ENCODE data around the gene NELFB. TPM values are rescaled to one million over a fixed set of nuclear protein-coding genes. Genes with fewer than 3 reads are reported as not detected.

Gene NELFB
- polyA plus RNA-seq, 1 experiment, result 51.9 TPM

DNA sequence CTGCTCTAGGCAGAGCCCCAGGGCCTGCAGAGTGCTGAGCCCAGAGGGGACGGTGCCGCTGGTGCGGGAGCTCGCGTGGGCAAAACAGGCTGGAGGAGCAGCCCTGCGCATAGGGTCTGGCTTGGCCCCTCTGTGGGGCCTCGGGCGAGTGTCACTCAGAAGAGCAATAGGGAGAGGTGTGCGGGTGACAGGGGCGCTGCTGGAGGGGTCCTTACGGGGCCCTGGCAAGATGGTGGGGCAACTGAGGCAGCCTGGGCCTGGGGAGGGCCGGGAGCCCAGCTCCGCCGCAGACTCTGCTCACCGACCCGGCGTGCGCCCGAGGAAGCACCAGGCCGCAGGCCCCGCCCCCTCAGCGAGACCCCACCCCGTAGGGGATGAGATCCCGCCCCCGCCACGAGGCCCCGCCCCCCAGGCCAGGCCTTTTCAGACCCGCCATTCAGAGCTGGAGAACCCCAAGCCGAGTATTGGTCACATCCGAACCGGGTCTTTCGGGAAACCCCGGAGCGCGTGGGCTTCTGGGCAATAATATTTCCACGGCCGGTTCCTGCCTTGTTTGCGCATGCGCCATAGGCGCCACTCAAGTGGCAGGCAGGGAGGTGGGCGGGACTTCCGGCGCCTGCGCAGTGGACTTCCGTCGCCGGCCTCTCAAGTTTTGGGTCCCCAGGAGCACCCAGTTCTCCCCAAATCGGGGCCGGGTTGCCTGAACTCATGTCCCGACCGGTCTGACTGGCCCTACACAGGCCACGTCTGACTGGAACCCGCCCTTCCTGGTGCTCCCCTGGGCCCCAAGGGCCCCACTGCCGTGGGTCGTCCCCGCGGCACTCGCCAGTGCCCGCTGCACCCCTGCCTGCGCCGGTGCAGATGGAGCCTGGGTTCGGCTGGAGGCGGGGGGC lies 31.8 kb upstream of the NELFB start:
- POLR2A ChIA-PET, result interaction anchor here (0.6 to 0.8 kb wide), 5 partner anchors 21 to 223 kb away, joined by 3 to 7 read pairs (median 4); no protein-coding TSS in a partner anchor
- TF ChIP-seq, protein P1, sequence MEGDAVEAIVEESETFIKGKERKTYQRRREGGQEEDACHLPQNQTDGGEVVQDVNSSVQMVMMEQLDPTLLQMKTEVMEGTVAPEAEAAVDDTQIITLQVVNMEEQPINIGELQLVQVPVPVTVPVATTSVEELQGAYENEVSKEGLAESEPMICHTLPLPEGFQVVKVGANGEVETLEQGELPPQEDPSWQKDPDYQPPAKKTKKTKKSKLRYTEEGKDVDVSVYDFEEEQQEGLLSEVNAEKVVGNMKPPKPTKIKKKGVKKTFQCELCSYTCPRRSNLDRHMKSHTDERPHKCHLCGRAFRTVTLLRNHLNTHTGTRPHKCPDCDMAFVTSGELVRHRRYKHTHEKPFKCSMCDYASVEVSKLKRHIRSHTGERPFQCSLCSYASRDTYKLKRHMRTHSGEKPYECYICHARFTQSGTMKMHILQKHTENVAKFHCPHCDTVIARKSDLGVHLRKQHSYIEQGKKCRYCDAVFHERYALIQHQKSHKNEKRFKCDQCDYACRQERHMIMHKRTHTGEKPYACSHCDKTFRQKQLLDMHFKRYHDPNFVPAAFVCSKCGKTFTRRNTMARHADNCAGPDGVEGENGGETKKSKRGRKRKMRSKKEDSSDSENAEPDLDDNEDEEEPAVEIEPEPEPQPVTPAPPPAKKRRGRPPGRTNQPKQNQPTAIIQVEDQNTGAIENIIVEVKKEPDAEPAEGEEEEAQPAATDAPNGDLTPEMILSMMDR (IDR thresholded peaks at IDR 0.05; ENCODE audit: insufficient read depth, low read depth, low read length), result no peak
- DNase-seq (ENCODE audit: low read depth), result peak; percentile 93
- no peaks in the 10 kb centered on the region; the same call in 1 of the 2 replicates for H3K36me3 ChIP-seq (ENCODE audit: control insufficient read depth, insufficient read depth, low read length)
- CTCF ChIA-PET, result interaction anchor here (0.5 to 5.6 kb wide), 8 partner anchors 9 to 275 kb away, joined by 3 to 36 read pairs (median 3); partner anchors contain the start of gene NPDC1
- no peaks in the 10 kb centered on the region for H3K27me3 ChIP-seq (ENCODE audit: control insufficient read depth, insufficient read depth, low read length)
- H3K4me3 ChIP-seq (ENCODE audit: low read depth, low read length), result peak overlapping the region; percentile 86

DNA sequence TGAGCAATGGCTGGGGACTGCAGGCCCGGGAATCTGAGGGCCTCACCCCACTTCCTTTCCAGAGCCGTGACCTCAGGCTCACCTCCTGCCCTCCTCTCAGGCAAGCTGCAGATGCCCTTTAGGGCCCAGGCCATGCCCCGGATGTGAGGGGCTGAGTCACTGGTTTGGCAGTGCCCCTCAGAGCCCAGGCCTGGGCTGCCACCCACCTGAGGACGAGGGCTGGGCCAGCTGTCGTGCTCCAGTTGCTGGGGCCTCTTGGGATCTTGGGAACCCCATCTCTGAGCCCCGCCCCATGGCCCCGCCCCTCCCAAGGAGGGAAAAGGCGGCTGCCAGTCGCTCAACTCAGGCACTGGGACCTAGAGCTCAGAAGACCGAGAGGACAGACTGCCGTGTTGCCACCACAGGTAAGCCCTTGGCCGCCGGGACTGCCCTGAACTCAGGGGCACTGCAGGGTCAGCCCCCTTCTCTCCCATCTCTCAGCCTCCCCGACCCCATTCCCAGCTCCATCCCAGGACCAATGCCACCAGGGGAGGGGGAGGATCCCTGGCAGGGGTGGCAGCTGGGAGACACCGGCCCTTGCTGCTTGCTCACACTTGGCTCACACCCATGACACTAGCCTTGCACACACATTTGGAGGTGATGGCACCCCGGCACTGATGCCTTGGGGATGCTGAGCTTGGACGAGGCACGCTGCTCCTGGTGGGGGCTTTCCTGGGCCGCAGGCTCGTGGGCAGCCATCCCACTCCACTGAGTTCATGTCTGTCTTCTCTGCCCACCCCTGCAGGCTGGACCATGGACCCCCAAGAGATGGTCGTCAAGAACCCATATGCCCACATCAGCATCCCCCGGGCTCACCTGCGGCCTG lies 30.1 kb upstream of the NELFB start, which contains the start of gene CYSRT1:
Gene CYSRT1, plus strand, starts transcription at position 345 of the 865 bp plus-strand sequence. Its CDS starts 448 bp downstream, at position 793.
- Histone ChIP-seq H3K36me3 (ENCODE audit: control insufficient read depth, insufficient read depth, low read length) (no peaks in the 10 kb centered on the region; the same call in 1 of the 2 replicates), H3K4me3 (ENCODE audit: low read depth, low read length) (peak within 1 kb of the TSS; percentile 86), H3K27me3 (ENCODE audit: control insufficient read depth, insufficient read depth, low read length) (no peaks in the 10 kb centered on the region)
- TF ChIP-seq, protein P1 (IDR thresholded peaks at IDR 0.05; ENCODE audit: insufficient read depth, low read depth, low read length), result no peak
- ChIA-PET CTCF (interaction anchor here (0.8 to 5.6 kb wide), 6 partner anchors 12 to 277 kb away, joined by 3 to 36 read pairs (median 6); partner anchors contain the start of genes ABCA2 and NPDC1), POLR2A (no interaction called here)
- DNase-seq (ENCODE audit: low read depth), result no peak

DNA sequence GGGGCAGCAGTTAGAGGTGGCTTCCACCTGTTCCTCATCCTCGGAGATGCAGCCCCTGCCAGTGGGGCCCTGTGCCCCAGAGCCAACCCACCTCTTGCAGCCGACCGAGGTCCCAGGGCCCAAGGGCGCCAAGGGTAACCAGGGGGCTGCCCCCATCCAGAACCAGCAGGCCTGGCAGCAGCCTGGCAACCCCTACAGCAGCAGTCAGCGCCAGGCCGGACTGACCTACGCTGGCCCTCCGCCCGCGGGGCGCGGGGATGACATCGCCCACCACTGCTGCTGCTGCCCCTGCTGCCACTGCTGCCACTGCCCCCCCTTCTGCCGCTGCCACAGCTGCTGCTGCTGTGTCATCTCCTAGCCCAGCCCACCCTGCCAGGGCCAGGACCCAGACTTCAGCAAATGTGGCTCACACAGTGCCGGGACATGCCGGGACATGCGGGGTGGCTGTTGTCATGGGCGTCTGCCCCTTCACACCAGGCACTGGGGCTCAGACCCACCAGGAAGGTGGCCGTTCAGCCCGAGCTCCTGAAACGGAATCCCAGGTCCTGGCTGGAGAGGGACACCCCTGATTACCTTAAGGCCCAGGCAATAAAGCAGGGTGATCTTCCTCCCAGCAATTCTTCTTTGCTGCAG lies 29.3 kb upstream of the NELFB start:
- TF ChIP-seq, protein P1 (IDR thresholded peaks at IDR 0.05; ENCODE audit: insufficient read depth, low read depth, low read length), result no peak
- POLR2A ChIA-PET, result no interaction called here

DNA sequence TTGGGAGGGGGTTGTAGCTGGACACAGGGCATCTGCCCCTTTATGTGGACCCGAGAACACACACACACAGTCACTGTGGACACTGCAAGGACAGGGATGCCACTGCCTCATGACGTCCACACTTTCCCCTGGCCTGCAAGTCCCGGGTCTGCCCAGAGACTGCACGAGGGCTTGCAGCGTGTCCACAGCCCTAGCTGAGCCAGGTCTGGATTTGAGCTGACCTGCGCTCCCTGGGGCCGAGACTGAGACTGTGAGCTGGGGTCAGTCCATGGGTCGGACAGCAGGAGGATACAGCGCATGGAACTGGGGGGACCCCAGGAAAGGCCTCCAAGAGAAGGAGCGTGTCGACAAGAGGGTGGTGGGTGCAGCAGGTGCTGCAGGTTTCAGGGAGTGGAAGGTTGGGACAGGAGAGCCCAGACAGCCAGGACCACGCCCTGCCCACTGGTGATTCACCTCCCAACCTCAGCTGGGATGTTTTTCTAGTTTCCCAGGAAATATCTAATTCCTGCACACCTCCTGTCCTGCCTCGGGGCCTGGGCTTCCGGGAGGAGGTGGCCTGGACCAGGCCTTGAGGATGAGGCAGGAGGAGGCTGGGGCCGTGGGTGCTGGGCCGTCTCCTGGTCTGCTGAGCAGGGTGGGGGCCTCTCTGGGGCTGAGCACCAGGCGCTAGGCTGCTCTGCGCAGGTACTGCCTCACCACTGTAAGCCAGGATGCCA lies 28.6 kb upstream of the NELFB start:
- H3K36me3 ChIP-seq (ENCODE audit: control insufficient read depth, insufficient read depth, low read length), result no peaks in the 10 kb centered on the region; the same call in 1 of the 2 replicates
- ChIA-PET CTCF (interaction anchor here (0.9 to 4.2 kb wide), 20 partner anchors 11 to 278 kb away, joined by 3 to 37 read pairs (median 6); partner anchors contain the start of genes ABCA2, DPP7, NPDC1 and SSNA1), POLR2A (interaction anchor here (0.7 kb wide), 1 partner anchor 29 kb away, joined by 3 read pairs; no protein-coding TSS in a partner anchor)
- DNase-seq (ENCODE audit: low read depth), result no peak
- H3K27me3 ChIP-seq (ENCODE audit: control insufficient read depth, insufficient read depth, low read length), result no peaks in the 10 kb centered on the region
- TF ChIP-seq, protein P1 (IDR thresholded peaks at IDR 0.05; ENCODE audit: insufficient read depth, low read depth, low read length), result no peak
- H3K4me3 ChIP-seq (ENCODE audit: low read depth, low read length), result no peak overlapping the region

More for the DNA sequence above, 29.3 kb upstream of the NELFB start:
- CTCF ChIA-PET, result interaction anchor here (0.9 to 5.6 kb wide), 15 partner anchors 11 to 278 kb away, joined by 3 to 37 read pairs (median 11); partner anchors contain the start of genes ABCA2, DPP7, NPDC1 and SSNA1
- H3K36me3 ChIP-seq (ENCODE audit: control insufficient read depth, insufficient read depth, low read length), result no peaks in the 10 kb centered on the region; the same call in 1 of the 2 replicates
- H3K27me3 ChIP-seq (ENCODE audit: control insufficient read depth, insufficient read depth, low read length), result no peaks in the 10 kb centered on the region
- H3K4me3 ChIP-seq (ENCODE audit: low read depth, low read length), result no peak overlapping the region
- no peak for DNase-seq (ENCODE audit: low read depth)
